ENCODE measurements around the gene P4HTM.

Gene P4HTM

GRCh38 chr3:49025793-49026520 lies 35.9 kb downstream of the P4HTM start:
- no peak for DNase-seq

- no peak for DNase-seq
These were observed 36.5 kb downstream of the P4HTM start for GRCh38 chr3:49026536-49026935.

GRCh38 chr3:49027634-49028033 lies 37.6 kb downstream of the P4HTM start:
- DNase-seq = no peak

- DNase-seq = no peak
These were observed 38.2 kb downstream of the P4HTM start for GRCh38 chr3:49028298-49028672.

- DNase-seq = peak; percentile 70
These were observed 38.9 kb downstream of the P4HTM start, which contains the start of gene IMPDH2 for GRCh38 chr3:49028673-49029562. Gene IMPDH2 (minus strand): TSS chr3:49029398. CDS start chr3:49029350, 48 bp downstream.

GRCh38 chr3:49029563-49029884 lies 39.5 kb downstream of the P4HTM start:
- DNase-seq = no peak

GRCh38 chr3:49030321-49030720 lies 40.3 kb downstream of the P4HTM start:
- no peak for DNase-seq

- no peak for DNase-seq
These were observed 42.7 kb downstream of the P4HTM start for GRCh38 chr3:49032646-49033304.

GRCh38 chr3:49034650-49035049 lies 44.6 kb downstream of the P4HTM start:
- no peak for DNase-seq

- no peak for DNase-seq
These were observed 45.2 kb downstream of the P4HTM start for GRCh38 chr3:49035281-49035680.

- no peak for DNase-seq
These were observed 63.5 kb downstream of the P4HTM start for GRCh38 chr3:49053543-49053942.

- DNase-seq = no peak
These were observed 64.4 kb downstream of the P4HTM start for GRCh38 chr3:49054344-49054862.
